Measurements from ENCODE around the gene TYMS. TPM values are rescaled to one million over a fixed set of nuclear protein-coding genes. Genes with fewer than 3 reads are reported as not detected.
A peak's percentile ranks its signal among the peaks of the same experiment; 100 is the strongest.

TYMS gene
- total RNA-seq, 2 donors from 2014 or later: 81.9 to 90.0 TPM

- no peak overlapping the region for H3K4me3 Mint-ChIP-seq
- TF ChIP-seq CTCF (conservative IDR thresholded peaks at IDR 0.05): no peak
- no peaks in the 10 kb centered on the region for H3K27me3 Mint-ChIP-seq (ENCODE audit: insufficient read depth)
- H3K4me3 ChIP-seq (ENCODE audit: low read length): no peak overlapping the region
- no peak for DNase-seq
- H3K27ac Mint-ChIP-seq: no peak overlapping the region
- no peak overlapping the region for H3K9ac ChIP-seq (ENCODE audit: extremely low read depth, low read length, poor library complexity, severe bottlenecking)
- peaks cover 43% of the 10 kb centered on the region for H3K36me3 Mint-ChIP-seq (ENCODE audit: low read depth)
- H3K9me3 ChIP-seq (ENCODE audit: control insufficient read depth, low read length): no peaks in the 10 kb centered on the region
- no peak overlapping the region for H3K27ac ChIP-seq (ENCODE audit: low read depth, low read length)
- no peaks in the 10 kb centered on the region for H3K9me3 Mint-ChIP-seq
- H3K27me3 ChIP-seq (ENCODE audit: control insufficient read depth, insufficient read depth, low read length, poor library complexity, severe bottlenecking): no peaks in the 10 kb centered on the region
- peaks cover 6% of the 10 kb centered on the region for H3K4me1 ChIP-seq (ENCODE audit: control insufficient read depth, insufficient read depth, low read length)
- peaks cover 6% of the 10 kb centered on the region for H3K4me1 Mint-ChIP-seq
- H3K36me3 ChIP-seq (ENCODE audit: control insufficient read depth, insufficient read depth, low read length): peaks cover 39% of the 10 kb centered on the region
- WGBS, 2 experiments (ENCODE audit: insufficient coverage in 1 of 2, insufficient read length in 1 of 2): 74 to 88% methylated on average over 3 to 8 of the region's 8 CpGs
Measured at GRCh38 chr18:693466-694187, 36.2 kb downstream of the TYMS start.

GRCh38 chr18:697012-697411 lies 39.6 kb downstream of the TYMS start:
- no peak for TF ChIP-seq CTCF (conservative IDR thresholded peaks at IDR 0.05)
- H3K9me3 Mint-ChIP-seq: no peaks in the 10 kb centered on the region
- H3K4me1 ChIP-seq (ENCODE audit: control insufficient read depth, insufficient read depth, low read length): no peaks in the 10 kb centered on the region
- no peaks in the 10 kb centered on the region for H3K27me3 ChIP-seq (ENCODE audit: control insufficient read depth, insufficient read depth, low read length, poor library complexity, severe bottlenecking)
- H3K27ac Mint-ChIP-seq: no peak overlapping the region
- peaks cover 29% of the 10 kb centered on the region for H3K36me3 ChIP-seq (ENCODE audit: control insufficient read depth, insufficient read depth, low read length)
- no peaks in the 10 kb centered on the region for H3K27me3 Mint-ChIP-seq (ENCODE audit: insufficient read depth)
- WGBS, 2 experiments (ENCODE audit: insufficient coverage in 1 of 2, insufficient read length in 1 of 2): 94% methylated on average over 2 to 4 of the region's 4 CpGs
- H3K9ac ChIP-seq (ENCODE audit: extremely low read depth, low read length, poor library complexity, severe bottlenecking): no peak overlapping the region
- no peak for DNase-seq
- H3K9me3 ChIP-seq (ENCODE audit: control insufficient read depth, low read length): no peaks in the 10 kb centered on the region
- no peak overlapping the region for H3K4me3 Mint-ChIP-seq
- H3K4me1 Mint-ChIP-seq: no peaks in the 10 kb centered on the region
- H3K4me3 ChIP-seq (ENCODE audit: low read length): no peak overlapping the region
- no peak overlapping the region for H3K27ac ChIP-seq (ENCODE audit: low read depth, low read length)
- H3K36me3 Mint-ChIP-seq (ENCODE audit: low read depth): peaks cover 49% of the 10 kb centered on the region

- DNase-seq: peak; percentile 53
- no peak overlapping the region for H3K9ac ChIP-seq (ENCODE audit: extremely low read depth, low read length, poor library complexity, severe bottlenecking)
- Mint-ChIP-seq H3K9me3 (no peaks in the 10 kb centered on the region), H3K36me3 (ENCODE audit: low read depth) (peaks cover 42% of the 10 kb centered on the region), H3K4me1 (peaks cover 1% of the 10 kb centered on the region), H3K4me3 (no peak overlapping the region), H3K27ac (no peak overlapping the region), H3K27me3 (ENCODE audit: insufficient read depth) (no peaks in the 10 kb centered on the region)
- H3K36me3 ChIP-seq (ENCODE audit: control insufficient read depth, insufficient read depth, low read length): peaks cover 25% of the 10 kb centered on the region
- H3K27me3 ChIP-seq (ENCODE audit: control insufficient read depth, insufficient read depth, low read length, poor library complexity, severe bottlenecking): no peaks in the 10 kb centered on the region
- H3K4me1 ChIP-seq (ENCODE audit: control insufficient read depth, insufficient read depth, low read length): no peaks in the 10 kb centered on the region
- no peak overlapping the region for H3K27ac ChIP-seq (ENCODE audit: low read depth, low read length)
- 88 to 95% methylated on average over 7 to 10 of the region's 10 CpGs for WGBS, 2 experiments (ENCODE audit: insufficient coverage in 1 of 2, insufficient read length in 1 of 2)
- TF ChIP-seq CTCF (conservative IDR thresholded peaks at IDR 0.05): no peak
- H3K9me3 ChIP-seq (ENCODE audit: control insufficient read depth, low read length): no peaks in the 10 kb centered on the region
- no peak overlapping the region for H3K4me3 ChIP-seq (ENCODE audit: low read length)
Measured at GRCh38 chr18:697800-698199, 40.3 kb downstream of the TYMS start.
